DND-41 (cell line): Measurements from ENCODE around the gene SLC27A3.

Source experiments
- ATAC-seq: fragments of 200-7000 bp; cut with Tn5 transposase; 3 replicates; pipeline ENCODE4 v1.9.1; 2021; ENCODE audit warnings: low read depth; ENCODE audit not compliant: insufficient read depth
- DNase-seq: peaks from one replicate; pipeline ENCODE4 v3.0.0-alpha.2; 2020
- H2AFZ ChIP-seq: 2 replicates; pipeline ENCODE4 v1.6.0; 2012; ENCODE audit warnings: low read depth, low read length
- H3K27ac ChIP-seq: 2 replicates; pipeline ENCODE4 v1.5.1; 2012; ENCODE audit warnings: low read length, inconsistent platforms
- H3K27me3 ChIP-seq: fragments of 200-600 bp; sonication (generic); 2 replicates; pipeline ENCODE4 v1.6.0; 2012; ENCODE audit warnings: low read length, mild to moderate bottlenecking, inconsistent platforms; ENCODE audit not compliant: insufficient read depth, poor library complexity
- H3K36me3 ChIP-seq: 2 replicates; pipeline ENCODE4 v1.5.1; 2012; ENCODE audit warnings: low read length, inconsistent platforms; ENCODE audit not compliant: insufficient read depth
- H3K4me1 ChIP-seq: 2 replicates; pipeline ENCODE4 v1.5.1; 2012; ENCODE audit warnings: mild to moderate bottlenecking, low read length; ENCODE audit not compliant: insufficient read depth
- H3K4me2 ChIP-seq: 2 replicates; pipeline ENCODE4 v1.6.0; 2012; ENCODE audit warnings: mild to moderate bottlenecking, moderate library complexity, low read length, inconsistent platforms; ENCODE audit not compliant: insufficient read depth
- H3K4me3 ChIP-seq, 2 experiments: fragments of 200-600 bp in 1 of 2; shearing (Covaris generic) in 1 of 2; 2 replicates each; pipeline ENCODE4 v1.5.1; 2012 to 2016; ENCODE audit warnings: inconsistent platforms in 2 of 2, low read length in 2 of 2, mild to moderate bottlenecking in 2 of 2, low read depth in 1 of 2, moderate library complexity in 1 of 2
- H3K79me2 ChIP-seq: 2 replicates; pipeline ENCODE4 v1.6.0; 2012; ENCODE audit warnings: low read length, inconsistent platforms; ENCODE audit not compliant: insufficient read depth
- H3K9ac ChIP-seq: 2 replicates; pipeline ENCODE4 v1.6.0; 2012; ENCODE audit warnings: low read depth, mild to moderate bottlenecking, inconsistent platforms, low read length, moderate library complexity
- H3K9me3 ChIP-seq: 2 replicates; pipeline ENCODE4 v1.5.1; 2012; ENCODE audit warnings: low read length, moderate library complexity, mild to moderate bottlenecking, inconsistent platforms; ENCODE audit not compliant: insufficient read depth, severe bottlenecking
- H4K20me1 ChIP-seq: 2 replicates; pipeline ENCODE4 v1.6.0; 2012; ENCODE audit warnings: low read length; ENCODE audit not compliant: insufficient read depth
- CTCF ChIP-seq: IDR thresholded peaks from 2 replicates; pipeline ENCODE4 v1.5.1; 2012; ENCODE audit warnings: borderline replicate concordance, low read length, moderate library complexity, mild to moderate bottlenecking; ENCODE audit not compliant: poor library complexity, severe bottlenecking; ENCODE audit errors: extremely low read depth
- EZH2 ChIP-seq: IDR thresholded peaks from 3 replicates; pipeline ENCODE4 v1.6.1; 2012; ENCODE audit warnings: borderline replicate concordance, low read depth, mild to moderate bottlenecking, moderate library complexity, low read length, inconsistent platforms; ENCODE audit not compliant: severe bottlenecking

The SLC27A3 gene

GRCh38 chr1:153774026-153774595, 1.1 kb upstream of the SLC27A3 start:
- H3K9ac ChIP-seq = no peak overlapping the region
- TF ChIP-seq CTCF (no peak), EZH2 (no peak)

GRCh38 chr1:153775458-153776327, 486 bp downstream of the SLC27A3 start:
- H3K27me3 ChIP-seq = no peaks in the 10 kb centered on the region
- H3K79me2 ChIP-seq = no peaks in the 10 kb centered on the region
- no peak overlapping the region for H3K4me2 ChIP-seq
- no peak overlapping the region for H3K27ac ChIP-seq
- H4K20me1 ChIP-seq = peaks cover 5% of the 10 kb centered on the region; the same call in 1 of the 2 replicates
- DNase-seq = no peak
- no peak overlapping the region for H3K9ac ChIP-seq
- H2AFZ ChIP-seq = no peak overlapping the region
- TF ChIP-seq CTCF = no peak
- TF ChIP-seq EZH2 = no peak
- H3K4me1 ChIP-seq = no peaks in the 10 kb centered on the region
- peak; percentile 39; the same call in 2 of the 3 replicates for ATAC-seq
- no peak overlapping the region for H3K4me3 ChIP-seq
- H3K36me3 ChIP-seq = peaks cover 36% of the 10 kb centered on the region
- H3K9me3 ChIP-seq = no peaks in the 10 kb centered on the region

More at GRCh38 chr1:153774026-153774595, 1.1 kb upstream of the SLC27A3 start:
- H4K20me1 ChIP-seq = peaks cover 5% of the 10 kb centered on the region; the same call in 1 of the 2 replicates
- no peaks in the 10 kb centered on the region for H3K4me1 ChIP-seq
- no peaks in the 10 kb centered on the region for H3K79me2 ChIP-seq
- H3K36me3 ChIP-seq = peaks cover 52% of the 10 kb centered on the region
- no peaks in the 10 kb centered on the region for H3K27me3 ChIP-seq
- no peak overlapping the region for H2AFZ ChIP-seq
- ATAC-seq (no peak), DNase-seq (no peak)
- no peak overlapping the region for H3K27ac ChIP-seq
- H3K4me3 ChIP-seq = no peak overlapping the region
- H3K9me3 ChIP-seq = no peaks in the 10 kb centered on the region
- no peak overlapping the region for H3K4me2 ChIP-seq

GRCh38 chr1:153776352-153776751, 1.1 kb downstream of the SLC27A3 start:
- DNase-seq (no peak), ATAC-seq (no peak)
- H4K20me1 ChIP-seq = peaks cover 5% of the 10 kb centered on the region; the same call in 1 of the 2 replicates
- H3K9me3 ChIP-seq = no peaks in the 10 kb centered on the region
- no peak for TF ChIP-seq EZH2
- TF ChIP-seq CTCF = no peak
- H3K4me3 ChIP-seq = no peak overlapping the region
- H3K4me2 ChIP-seq = no peak overlapping the region
- no peak overlapping the region for H3K27ac ChIP-seq
- no peaks in the 10 kb centered on the region for H3K79me2 ChIP-seq
- no peaks in the 10 kb centered on the region for H3K4me1 ChIP-seq
- no peak overlapping the region for H2AFZ ChIP-seq
- no peak overlapping the region for H3K9ac ChIP-seq
- H3K36me3 ChIP-seq = peaks cover 29% of the 10 kb centered on the region
- H3K27me3 ChIP-seq = no peaks in the 10 kb centered on the region
